Dedifferentiated amniotic fluid mesenchymal stem cell (primary cell): ENCODE results near the gene NCAN.
A peak's percentile ranks its signal among the peaks of the same experiment; 100 is the strongest.

Experiments
- DNase-seq: peaks from one replicate; pipeline ENCODE4 v3.0.0-alpha.2; 2016; ENCODE audit errors: extremely low spot score

Gene NCAN

DNA sequence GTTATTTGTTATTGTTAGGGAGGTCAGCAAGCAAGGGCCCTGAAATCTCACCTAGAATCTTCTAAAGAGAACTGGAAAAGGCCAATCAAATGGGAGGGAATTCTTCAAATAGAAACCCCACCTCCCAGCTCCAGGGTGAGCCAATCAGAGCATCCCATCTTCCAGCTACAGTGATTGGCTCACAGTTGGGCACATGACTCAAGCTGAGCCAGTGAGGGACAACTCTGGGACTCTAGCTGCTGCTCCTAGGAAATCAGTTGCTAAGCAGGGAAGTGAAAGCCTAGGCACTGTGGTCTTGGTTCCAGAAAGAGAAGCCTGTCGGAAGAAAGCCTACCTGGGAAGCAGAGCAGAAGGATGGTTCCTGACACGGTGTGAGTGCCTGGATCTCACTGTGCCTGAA is 48.0 kb downstream of the NCAN start:
- no peak for DNase-seq

DNA sequence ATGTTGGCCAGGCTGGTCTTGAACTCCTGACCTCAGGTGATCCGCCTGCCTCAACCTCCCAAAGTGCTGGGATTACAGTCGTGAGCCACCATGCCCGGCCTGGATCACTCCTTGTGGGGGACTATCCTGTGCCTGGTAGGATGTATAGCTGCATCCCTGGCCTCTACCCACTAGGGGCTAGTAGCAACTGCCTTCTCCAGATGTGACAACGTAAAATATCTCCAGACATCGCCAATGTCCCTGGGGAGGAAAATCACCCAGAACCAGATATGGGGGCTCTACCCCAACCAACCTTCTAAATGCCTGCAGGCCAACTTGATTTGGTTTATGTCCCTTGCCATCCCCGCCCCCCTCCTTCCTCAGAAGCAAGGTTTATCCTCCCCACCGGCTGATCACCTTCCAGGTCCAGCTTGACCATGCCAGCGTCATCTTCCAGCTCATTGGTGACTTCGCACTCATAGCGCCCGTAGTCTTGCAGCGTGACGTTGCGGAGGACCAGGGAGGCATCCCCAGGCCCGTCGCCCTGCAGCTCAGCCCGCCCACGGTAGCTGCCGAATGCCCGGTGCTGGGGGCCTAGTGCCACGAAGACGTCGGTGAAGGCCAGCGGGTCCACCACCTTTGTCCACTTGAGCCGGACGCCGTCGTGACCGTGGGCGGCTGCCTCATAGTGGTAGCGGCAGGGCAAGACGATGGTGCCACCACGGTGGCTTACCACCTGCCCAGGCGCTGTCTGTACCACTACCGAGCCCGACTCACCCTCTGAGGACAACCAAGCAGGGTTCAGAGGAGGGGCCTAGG is 48.9 kb downstream of the NCAN start:
- DNase-seq: no peak

DNA sequence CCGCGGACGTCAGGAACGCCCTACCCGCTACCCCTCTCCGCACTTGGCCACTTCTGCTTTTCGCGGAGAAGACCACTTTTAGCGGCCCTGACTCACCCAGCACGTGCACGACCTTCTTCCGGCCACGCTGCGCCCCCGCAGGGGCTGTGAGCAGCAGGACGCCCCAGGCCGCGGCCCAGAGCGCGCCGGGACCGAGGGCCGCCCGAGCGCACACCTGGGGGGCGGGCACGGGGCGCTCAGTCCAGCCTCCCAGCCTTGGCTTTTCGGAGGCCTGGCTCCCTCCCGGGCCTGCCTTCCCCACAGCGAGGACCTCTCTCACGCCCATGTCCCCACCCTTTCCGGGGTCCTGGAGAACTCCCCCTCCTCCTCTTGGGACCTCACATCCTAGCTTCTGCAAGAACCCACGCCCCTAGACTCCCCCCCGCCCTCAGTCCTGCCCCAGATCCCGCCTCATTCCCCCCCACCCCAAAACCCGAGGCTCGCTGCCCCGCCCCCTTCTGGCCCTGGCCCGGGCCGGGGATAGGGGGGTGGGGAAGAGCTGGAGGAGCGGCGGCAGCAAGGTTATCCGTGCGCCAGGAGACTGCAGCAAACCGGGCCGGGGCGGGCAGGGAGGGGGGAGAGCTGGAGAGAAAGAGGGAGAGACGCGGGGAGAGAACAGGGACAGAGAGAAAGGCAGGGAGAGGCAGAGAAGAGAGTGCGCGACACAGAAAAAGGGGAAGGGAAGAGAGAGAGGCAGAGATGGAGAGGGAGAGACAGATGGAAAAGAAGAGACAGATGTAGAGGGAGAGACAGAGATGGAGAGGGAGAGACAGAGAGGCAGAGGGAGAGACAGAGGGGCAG is 49.8 kb downstream of the NCAN start:
- no peak for DNase-seq

DNA sequence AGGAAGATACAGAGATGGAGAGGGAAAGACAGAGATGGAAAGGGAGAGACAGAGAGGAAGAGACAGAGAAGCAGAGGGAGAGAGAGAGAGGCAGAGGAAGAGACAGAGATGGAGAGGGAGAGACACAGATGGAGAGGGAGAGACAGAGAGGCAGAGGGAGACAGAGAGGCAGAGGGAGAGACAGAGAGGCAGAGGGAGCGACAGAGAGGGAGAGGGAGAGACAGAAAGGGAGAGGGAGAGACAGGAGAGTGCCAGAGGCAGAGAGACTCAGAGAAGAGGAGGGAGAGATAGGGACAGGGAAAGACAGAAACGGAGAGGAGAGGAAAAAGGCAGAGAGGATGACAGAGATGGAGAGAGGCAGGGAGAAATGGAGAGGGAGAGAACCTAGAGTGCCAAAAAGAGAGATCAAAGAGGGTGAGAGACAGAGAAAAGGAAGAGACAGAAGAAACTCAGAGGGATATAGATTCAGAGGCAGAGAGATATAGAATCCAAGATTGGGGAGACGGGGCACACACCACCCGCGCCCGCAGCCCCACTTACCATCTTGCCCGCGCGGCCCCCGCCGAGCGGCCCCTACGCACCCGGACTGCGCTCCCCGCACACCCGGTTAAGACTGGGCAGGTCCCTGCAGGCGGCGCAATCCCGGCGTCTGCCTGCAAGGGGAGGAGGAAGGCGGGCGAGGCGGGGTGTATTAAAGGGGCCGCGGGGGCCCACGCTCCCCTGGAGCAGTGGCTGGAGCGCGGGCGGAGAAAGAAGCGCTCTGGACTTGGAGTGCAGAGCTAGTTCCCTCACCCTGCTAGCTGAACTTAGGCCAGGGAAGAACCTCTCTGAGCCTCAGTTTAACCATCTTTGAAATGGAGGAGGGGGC is 50.7 kb downstream of the NCAN start:
- no peak for DNase-seq

DNA sequence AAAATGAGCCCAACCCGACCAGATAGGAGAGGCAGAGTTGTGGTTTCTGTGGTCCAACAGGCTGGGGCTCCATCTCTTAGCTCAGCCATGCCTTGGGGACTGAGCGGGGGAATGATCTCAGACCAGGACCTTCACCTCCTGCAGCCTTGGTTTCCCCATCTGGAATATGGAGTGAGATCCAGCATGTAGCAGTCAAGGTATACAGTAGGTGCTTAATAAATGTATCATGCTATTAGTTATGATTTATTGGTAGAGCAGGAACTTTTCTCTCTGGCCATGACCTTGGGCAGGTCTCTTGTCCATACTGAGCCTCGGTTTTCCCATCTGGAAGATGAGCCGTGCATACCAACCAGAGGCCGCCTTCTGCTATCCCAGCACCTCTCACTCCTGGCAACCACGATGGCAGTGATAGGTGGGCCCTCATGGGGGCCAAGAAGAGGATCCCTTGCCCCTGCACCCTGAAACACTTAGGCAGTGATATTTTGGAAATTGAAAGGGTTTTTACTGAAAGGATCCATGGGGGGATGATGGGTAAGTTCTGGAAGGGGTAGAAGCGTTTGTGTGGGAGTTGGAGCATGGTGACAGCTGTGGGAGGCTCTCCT is 52.2 kb downstream of the NCAN start:
- DNase-seq: no peak

DNA sequence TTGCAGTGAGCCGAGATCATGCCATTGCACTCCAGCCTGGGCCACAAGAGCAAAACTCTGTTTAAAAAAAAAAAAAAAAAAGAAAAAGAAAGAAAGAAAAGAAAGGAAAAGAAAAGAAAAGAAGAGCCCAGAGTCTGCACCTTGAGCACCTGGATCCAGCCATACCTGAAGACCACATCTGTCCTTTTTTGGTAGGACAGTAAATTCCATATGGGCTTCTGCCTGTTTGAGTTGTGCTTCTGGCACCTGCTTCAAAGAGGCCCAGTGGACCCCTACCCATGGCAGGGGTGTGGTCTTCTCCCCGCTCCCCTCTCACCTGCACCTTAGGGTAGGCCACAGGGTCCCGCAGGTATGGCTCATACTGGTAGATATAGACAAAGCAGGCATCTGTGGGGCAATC is 55.5 kb downstream of the NCAN start:
- no peak for DNase-seq

DNA sequence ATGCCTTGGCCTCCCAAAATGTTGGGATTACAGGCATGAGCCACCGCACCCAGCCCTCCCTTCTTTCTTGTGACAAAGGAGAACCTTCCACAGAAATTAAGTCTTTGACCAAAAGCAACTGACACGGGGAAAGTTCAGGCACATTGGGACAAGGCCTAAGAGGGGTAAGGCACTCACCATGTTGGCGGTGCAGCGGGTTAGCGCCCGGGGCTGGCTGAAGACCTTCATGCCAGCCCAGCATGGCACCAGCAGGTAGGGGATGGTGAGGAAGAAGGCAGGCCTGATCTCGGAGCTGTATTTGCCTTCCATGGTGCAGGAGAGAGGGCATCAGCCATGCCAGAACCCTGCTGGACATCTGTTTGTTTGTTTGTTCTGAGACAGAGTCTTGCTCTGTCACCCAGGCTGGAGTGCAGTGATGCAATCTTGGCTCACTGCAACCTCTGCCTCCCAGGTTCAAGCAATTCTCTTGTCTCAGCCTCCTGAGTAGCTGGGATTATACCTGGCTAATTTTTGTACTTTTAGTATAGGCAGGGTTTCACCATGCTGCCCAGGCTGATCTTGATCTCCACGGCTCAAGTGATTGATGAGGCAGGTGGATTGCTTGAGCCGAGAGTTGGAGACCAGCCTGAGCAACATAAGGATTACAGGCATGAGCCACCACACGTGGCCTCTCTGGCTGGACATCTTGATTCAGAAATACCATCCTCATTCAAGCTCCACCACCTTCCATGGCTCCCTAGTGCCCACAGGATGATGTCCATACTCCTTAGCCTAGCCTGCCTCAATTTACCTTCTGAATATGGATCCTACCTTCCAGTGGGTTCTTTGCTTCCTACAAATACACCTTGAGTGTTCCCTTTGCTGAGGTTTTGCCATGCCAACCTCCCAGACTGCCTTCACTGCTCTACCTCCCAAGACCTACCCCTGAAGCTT is 57.0 kb downstream of the NCAN start:
- DNase-seq: no peak

DNA sequence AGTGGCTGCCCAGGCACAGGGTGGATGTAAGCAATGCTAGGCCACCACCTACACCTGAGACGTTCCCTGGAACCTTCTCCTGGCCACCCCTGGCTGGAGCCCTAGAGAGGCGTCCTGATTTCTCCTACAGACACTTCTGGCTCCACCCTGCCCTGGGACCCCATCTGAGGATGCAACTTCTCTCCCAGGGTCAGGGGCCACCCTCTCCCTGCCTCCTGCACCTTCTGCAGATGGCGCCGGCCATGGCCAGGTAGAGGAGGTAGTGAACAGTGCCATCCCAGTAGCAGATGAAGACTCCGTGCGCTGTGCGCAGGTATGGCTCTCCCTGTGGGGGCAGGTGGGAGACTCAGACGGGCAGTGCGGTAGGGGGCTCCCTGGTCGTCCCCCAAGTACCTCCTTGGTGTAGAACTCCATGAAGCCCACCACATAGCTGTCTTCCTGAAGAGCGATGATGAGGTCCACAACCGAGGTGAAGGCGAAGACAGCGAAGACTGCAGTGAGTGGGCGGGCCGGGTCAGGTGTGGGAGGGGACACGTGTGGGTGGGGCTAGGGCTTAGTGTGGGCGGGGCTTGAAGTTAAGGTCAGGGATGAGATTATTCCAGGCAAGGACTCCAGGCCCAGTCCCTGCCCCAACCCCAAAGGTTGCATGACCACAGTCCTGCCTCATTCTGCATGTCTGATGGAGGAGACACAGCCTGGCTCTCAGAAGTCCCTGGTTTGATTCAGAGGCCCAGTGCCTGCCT is 58.4 kb downstream of the NCAN start:
- no peak for DNase-seq

DNA sequence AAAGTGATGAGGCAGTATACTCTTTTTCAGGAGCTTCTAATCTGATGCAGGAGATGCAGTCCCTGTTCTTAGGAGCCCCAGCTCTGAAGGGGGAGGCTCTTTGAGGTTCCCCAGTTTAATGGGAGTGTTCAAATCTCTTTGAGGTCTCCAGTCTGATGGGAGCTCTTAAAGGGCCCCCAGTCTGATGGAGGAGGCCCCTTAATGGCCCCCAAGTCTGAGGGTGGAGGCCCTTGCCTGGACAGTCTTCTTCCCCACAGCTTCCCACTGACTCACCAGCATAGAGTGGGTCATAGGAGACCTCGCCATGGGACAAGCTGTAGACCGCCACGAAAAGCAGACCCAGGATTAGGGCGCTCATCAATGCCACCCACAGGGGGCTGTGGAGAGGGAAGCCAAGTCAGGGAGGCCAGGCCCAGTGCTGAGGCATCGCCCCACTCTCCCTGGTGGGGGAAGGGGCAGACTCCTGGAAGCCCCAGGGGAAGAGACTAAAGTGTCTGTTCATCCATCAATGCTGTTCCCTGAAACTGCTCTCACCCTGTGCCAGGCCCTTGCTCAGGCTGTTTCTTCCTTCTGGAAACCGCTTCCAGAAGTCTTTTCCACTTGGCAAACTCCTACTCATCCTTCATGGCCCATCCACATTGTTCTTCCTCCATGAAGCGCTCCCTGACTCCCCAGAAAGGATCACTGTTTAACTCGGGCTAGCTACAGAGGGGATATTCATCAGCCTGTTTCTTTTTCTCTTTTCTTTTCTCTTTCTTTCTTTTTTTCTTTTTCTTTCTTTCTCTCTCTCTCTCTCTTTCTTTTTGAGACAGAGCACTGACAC is 59.2 kb downstream of the NCAN start:
- DNase-seq: no peak

DNA sequence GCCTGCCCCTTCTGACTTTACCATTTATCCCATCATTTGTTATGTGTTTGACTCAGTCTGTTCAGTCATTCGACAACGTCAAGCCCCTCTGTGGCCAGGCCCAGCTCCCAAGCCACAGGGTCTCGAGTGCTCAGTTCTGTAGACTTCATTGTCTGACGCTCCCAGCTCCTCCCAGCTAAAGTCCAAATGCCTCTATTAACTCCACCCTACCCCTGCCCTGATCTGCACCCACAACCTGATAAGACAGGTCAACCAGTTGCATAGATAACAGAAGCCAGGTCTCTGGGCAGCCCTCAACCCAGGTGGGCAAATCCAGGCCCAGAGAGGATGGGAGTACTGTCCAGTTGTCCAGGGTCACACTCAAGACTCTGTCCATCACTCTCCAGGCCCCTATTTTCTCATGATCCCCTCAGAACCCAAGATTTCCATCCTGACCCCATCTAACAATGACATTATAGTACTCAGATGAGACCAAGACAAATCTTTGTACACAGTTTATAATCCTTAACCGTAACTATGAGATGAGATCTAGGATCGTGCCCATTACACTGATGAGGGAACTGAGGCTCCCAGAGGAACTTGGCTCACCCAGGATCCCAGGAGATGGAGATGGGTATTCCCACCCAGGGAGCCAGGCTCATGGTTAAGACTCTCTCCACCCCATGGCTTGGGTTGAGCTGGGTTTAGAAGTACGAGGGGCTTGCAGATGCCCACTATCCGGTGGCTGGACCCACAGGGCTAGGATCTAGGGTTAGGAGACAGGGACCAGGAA is 60.3 kb downstream of the NCAN start:
- DNase-seq: no peak

DNA sequence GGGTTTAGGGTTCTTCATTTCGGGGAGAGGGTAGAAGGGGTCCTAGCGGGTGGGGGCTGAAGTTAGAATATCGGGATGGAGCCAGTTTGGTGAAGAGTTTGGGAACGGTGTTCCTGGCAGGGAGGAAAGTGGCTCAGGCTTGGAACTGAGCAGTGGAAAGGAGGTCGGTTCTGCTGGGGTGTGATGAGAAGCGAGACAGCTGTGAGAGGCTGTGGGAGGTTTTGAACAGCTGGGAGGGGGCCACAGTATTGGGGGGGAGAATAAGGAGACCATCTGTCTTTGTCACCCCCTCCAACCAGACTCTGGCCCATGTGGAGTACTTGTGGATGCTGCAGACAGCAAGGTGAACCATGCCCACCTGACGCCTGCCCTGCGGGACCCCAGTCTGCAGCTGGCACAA is 62.4 kb downstream of the NCAN start:
- no peak for DNase-seq

DNA sequence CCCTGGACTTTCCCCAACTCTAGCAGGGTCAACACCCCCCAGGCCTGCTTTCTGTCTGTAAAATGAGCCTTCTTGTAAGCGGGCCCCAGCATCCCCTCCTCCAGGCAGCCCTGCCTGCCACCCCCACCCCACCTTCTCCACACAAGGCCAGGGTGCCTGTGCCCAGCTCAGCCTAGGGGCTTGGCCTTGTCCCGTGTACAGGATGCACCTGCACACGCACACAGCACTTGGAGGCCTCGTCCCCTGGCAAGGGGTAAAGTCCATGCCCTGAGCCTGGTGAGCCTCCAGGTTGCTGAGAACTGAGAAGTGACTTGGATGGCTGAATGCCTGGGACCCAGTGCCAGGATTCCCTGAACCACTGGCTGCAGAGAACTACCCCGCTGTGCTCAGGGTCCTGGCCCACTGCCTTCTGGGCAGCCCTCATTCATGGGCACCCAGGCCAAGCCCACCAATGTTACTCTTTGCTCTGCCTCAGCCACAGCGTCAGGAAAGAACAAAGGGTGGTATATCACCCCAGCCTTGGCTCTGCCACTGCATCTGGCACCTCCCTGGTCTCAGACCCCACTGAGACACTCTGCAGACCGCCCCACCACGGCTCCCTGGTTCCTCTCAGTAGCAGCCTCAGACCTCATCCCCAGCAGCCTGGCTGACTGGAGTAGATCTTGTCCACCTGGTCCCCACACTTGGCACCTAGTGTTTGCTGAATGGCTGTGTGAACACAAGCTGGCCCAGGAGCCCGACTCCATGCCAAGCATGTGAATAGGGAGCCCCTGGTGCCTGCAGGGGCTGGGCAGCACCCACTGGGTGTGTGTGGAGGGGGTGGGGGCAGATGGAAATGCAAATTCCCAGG is 63.2 kb downstream of the NCAN start:
- no peak for DNase-seq

DNA sequence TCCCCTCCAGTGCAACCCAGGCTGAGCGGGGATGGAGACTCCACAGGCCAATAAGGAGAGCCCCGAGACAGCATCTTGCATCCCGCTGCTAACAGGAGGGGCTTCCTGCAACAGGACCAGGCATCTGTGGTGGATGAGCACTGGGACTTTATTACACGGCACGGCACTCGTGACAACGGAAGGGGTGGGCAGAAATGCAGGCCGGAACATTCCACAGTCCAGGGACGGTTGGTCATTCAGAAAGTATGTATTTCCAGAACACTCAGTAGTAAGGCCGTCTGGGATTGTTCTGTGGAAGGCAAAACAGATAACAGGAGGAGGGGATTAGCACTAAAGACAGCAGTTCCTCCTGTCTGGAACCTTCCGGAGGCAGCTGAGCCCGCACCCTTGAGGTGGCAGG is 64.6 kb downstream of the NCAN start:
- DNase-seq: peak; percentile 78

DNA sequence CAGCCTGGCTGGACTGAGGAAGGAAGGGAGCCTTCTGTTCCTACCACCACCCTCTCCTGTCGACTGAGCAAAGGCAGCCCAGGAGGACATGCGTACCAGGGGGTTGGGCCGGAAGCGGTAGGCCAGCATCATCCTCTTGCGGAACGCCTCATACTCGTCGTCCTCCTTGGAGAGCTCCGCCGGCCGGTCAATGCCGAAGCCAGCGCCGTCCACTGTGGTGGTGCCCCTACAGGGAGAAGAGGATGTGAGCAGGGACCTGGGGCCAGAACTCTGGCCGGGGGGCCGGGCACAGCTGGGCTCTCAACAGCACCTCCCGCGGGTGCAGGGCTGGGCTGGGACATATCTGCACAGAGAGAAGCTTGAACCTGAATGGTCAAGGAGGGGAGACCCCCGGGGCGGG is 65.1 kb downstream of the NCAN start:
- no peak for DNase-seq

DNA sequence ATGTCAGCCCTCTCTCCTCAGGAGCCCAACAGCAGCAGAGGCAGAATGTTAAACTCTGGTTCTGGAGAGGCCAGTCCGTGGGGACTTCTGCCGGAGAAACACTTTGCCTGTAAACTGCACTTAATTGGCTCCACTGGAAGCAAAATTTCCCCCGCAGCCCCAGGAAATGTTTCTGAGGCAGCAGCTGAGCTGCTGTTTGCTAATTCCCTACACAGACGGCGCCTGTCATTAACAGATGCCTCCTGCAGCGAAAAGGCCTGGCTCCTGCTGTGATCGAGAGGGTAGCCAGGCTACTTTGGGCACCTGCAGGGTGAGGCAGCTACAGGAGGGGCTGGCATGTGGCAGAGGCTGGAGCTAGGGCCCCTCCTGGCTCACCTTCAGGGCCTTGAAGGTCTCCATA is 66.6 kb downstream of the NCAN start:
- no peak for DNase-seq

DNA sequence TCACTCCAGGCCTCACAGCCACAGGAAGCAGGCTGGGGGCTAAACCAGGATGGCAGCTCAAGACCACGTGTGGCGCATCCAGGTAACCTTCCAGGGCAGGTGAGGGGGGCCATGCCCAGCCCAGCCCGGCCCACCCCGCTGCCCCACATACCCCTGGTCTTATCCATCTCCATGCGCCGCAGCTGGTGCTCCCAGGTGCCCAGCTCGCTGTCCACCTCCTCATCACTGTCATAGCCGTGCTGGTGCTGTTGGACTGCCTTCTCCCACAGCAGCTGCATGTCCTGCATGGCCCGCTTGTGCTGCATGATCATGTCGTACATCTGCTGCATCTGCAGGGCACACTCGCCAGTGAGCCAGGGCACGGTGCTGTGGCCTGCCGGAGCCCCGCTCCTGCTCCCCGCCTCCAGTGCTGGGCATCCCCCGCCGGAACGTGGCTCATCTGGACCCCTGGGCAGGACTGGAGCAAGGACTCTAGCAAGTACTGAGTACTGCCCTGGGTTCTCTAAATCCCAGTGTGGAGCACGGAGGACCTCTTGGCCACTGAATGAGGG is 67.4 kb downstream of the NCAN start:
- no peak for DNase-seq

DNA sequence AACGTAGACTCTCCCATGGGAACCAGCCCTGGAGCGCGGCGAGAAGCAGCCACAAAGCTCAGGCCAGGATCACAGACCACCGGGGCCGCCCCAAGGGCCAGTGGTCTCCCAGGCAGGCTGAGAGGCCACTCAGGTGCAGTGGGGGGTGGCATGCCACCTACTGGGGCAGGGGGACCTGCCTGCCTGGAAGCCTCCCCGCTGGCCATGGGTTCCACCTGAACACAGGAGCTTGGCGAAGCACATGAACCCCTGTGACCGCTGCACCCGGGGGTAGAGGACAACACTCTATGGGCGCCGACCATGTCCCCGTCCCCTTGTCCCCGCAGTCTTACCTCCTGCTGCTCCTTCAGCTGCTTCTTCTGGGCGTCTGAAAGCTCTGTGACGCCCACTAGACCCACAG is 68.1 kb downstream of the NCAN start:
- DNase-seq: no peak
